A172 (cell line): Measurements from ENCODE around the gene STRADB. TPM values are rescaled to one million over a fixed set of nuclear protein-coding genes. Genes with fewer than 3 reads are reported as not detected.
"Not testable (repeated sequence)": the region's sequence is repeated elsewhere in the genome, so short reads cannot be mapped to it uniquely, and the experiment has no call there.

ENCODE experiments used
- DNase-seq: peaks from one replicate; pipeline ENCODE4 v3.0.0-alpha.2; 2015; ENCODE audit warnings: low spot score
- total RNA-seq: library from RNA; depleted of rRNA; stranded (reverse); fragments of >200 nt; shearing (Covaris generic); gene quantifications from 2 replicates; pipeline ENCODE4 v1.2.3, GENCODE V29; 2014

STRADB gene
- total RNA-seq, 1 experiment from 2014 or later, result 64.7 TPM

- DNase-seq, result no peak
Observed at GRCh38 chr2:201467666-201468065, 16.1 kb downstream of the STRADB start.

- DNase-seq, result no peak
Observed at GRCh38 chr2:201470821-201471731, 19.5 kb downstream of the STRADB start.

DNA sequence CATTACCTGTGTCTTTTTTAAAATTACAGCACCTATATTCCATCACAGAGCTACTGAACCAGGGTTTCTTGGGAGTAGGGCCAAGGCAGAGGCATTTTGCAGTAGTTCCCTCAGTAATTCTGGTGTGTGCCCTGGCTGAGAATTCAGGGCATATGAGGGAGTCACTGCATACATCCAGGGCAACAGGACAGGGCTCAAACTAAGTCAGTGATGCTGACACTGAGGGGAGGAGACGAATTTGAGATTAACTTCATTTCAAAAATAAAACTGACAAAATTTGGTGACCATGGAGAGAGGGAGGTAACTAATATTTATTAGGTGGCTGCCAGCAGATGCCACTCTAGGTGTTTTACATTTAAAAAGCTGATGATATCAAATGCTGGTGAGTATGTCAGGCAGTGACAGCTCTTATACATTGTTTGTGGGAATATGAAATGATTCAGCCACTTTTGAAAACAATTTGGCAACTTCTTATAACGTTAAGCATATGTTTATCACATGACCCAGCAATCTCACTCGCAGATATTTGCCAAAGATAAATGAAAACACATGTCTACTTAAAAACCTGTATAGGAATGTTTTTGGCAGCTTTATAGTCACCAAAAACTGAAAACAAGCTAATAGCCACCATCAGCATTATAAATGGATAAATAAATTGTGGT is 20.3 kb downstream of the STRADB start:
- no peak for DNase-seq

DNA sequence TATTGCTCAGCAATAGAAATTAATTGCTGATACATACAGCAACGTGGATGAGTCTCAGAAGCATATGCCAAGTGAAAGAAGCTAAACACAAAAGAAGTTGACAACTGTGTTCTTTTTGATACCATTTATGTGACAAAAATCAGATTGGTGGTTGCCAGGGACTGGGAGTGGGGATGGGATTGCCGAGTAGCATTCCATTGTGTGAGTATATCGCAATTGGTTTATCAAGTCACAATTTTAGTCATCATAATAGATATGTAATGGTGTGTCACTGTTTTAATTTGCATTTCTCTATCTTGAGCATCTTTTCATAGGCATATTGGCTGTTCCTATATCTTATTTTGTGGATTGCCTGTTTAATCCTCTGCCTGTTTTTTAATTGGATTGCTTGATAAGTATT is 20.9 kb downstream of the STRADB start:
- DNase-seq, result no peak

- no peak for DNase-seq
Observed at GRCh38 chr2:201482543-201482942, 31.0 kb downstream of the STRADB start.

DNA sequence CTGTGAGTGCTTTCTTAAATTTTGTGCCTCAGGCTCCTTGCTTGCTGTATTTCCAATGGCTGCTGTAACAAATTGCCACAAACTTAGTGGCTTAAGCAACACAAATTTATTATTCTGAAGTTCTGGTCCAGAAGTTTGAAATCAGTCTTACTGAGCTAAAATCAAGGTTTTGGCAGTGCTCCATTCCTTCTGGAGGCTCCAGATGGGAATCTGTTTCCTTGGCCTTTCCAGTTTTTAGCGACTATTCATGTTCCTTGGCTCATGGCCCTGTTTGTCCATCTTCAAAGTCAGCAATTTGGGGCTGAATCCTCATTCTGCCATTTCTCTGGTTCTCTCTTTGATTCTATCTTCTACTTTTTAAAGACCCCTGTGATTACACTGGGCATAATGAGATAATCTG is 31.8 kb downstream of the STRADB start:
- no peak for DNase-seq

DNA sequence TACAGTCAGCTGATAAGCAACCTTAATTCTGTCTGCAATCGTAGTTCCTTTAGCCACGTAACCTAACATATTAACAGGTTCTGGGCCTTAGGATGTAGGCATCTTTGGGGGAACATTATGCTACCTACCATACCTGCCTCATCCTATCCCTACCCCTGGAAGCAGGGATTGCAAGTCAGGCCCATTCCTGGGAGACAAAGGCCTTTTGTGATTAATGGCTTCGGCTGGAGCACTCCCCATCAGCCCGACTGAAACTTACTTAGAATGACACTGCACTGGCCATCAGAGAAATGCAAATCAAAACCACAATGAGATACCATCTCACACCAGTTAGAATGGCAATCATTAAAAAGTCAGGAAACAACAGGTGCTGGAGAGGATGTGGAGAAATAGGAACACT is 32.2 kb downstream of the STRADB start:
- not testable (repeated sequence) for DNase-seq

- no peak for DNase-seq
Observed at GRCh38 chr2:201484805-201485204, 33.3 kb downstream of the STRADB start.

- no peak for DNase-seq
Observed at GRCh38 chr2:201490291-201490690, 38.8 kb downstream of the STRADB start.

DNA sequence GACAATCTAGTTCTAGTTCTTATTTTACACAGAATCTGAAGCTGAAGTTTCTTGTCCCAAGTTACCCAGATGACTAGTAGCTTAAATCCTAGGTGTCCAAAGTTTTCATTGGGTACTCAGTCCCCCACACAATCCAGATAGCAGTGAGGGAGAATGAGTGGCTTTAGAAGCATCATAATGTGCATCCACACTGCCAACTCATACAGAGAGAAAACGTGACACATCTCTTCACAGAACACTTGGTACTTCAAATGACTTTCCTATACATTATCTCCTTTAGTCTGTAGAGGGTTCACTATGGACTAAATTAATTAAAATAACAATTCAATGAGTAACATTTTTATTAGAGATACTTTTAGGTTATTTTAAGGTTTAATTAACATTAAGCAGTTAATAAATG is 45.2 kb downstream of the STRADB start:
- DNase-seq, result no peak

DNA sequence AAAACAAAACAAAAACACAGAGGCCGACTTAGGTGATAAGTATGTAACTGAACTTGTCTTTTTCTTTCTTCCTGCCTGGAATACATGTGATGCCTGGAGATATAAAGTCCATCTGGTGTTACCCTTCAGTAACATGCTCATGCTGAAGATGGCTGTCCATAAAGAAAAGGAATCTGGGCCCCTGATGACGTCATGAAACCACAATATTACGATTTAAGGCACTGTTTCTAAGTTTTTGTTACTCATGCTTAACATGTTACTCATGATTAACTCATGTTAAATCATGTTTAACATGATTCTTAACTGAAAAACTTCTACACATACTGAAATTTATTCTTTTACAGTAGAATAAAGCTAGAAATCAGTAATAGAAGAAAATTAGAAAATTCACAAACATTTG is 49.0 kb downstream of the STRADB start:
- DNase-seq, result peak; percentile 13

DNA sequence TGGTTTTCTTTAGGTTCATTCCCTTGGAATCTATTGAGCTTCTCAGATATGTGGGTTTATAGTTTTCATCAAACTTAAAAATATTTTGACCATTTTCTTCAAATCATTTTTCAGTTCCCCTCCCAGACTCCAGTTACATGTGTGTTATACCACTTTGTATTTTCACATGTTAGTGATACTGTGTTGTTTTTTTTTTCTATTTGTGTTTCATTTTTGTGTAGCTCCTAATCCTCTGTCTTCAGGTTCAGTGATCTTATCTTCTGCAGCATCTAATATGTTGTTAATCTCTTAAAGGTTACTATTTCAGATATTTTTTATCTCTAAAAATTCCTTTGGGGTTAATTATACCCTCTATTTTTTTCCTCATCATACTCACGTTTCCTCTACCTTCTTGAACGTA is 51.2 kb downstream of the STRADB start:
- DNase-seq, result no peak

- no peak for DNase-seq
Observed at GRCh38 chr2:201507725-201508124, 56.2 kb downstream of the STRADB start.

DNA sequence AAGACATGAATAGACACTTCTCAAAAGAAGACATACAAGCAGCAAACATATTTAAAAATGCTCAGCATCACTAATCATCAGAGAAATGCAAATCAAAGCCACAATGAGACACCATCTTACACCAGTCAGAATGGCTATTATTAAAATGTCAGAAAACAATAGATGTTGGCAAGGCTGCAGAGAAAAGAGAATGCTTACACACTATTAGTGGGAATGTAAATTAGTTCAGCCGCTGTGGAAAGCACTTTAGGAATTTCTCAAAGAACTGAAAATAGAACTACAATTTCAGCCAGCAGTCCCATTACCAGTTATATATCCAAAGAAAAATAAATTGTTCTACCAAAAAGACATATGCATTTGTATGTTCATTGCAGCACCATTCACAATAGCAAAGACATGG is 61.7 kb downstream of the STRADB start:
- no peak for DNase-seq

- no peak for DNase-seq
Observed at GRCh38 chr2:201515573-201516246, 64.2 kb downstream of the STRADB start.

DNA sequence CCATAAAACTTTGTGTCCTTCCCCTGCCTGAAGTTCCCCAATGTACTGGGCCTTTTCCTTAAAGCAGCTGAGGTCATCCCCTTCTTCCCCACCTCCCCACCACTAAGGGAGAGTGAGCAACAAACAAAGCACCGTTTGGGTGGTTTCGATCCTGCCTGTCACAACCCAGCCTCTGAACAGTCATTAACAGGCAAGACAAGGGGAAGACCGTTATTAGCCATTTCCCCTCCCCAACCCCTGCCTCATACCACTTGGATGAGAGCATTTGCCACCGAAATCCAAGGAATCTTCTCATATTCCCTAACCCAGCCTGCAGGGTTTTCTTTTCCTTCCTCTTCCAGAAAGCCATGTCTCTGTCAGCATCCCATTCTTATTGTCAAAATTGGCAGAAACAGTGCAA is 65.6 kb downstream of the STRADB start:
- DNase-seq, result no peak

DNA sequence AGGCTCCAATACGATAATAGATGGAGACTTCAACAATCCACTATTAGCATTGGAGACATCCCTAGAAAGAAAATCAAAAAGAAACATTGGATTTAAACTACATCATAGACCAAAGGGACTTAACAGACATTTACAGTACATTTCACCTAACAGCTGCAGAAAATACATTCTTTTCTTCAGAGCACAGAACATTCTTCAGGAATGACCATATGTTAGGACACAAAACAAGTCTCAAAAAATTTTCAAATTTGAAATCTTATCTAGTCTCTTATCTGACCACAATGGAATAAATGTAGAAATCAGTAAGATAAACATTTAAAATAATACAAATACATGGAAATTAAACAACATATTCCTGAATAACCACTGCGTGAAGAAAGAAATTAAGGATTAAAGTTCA is 68.7 kb downstream of the STRADB start:
- no peak for DNase-seq

GRCh38 chr2:201522965-201523364 is 71.4 kb downstream of the STRADB start:
- DNase-seq, result no peak

DNA sequence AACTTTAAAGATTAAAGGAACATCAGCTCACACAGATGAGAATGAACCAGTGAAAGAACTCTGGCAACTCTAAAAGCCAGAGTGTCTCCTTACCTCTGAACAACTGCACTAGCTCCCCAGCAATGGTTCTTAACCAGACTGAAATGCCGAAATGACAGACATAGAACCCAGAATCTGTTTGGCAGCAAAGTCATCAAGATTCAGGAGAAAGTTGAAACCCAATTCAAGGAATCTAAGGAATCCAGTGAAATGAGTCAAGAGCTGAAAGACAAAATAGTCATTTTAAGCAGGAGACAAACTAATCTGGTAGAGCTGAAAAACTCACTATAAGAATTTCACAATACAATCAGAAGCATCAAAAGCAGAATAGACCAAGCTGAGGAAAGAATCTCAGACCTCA is 72.0 kb downstream of the STRADB start:
- no peak for DNase-seq
